Dedifferentiated amniotic fluid mesenchymal stem cell (primary cell): ENCODE data around the gene PAXX.
"Not testable (repeated sequence)": the region's sequence is repeated elsewhere in the genome, so short reads cannot be mapped to it uniquely, and the experiment has no call there.

ENCODE experiments used
- DNase-seq: peaks from one replicate; pipeline ENCODE4 v3.0.0-alpha.2; 2016; ENCODE audit errors: extremely low spot score

Gene PAXX

GRCh38 chr9:137001857-137002645, 9.8 kb downstream of the PAXX start:
- no peak for DNase-seq

DNA sequence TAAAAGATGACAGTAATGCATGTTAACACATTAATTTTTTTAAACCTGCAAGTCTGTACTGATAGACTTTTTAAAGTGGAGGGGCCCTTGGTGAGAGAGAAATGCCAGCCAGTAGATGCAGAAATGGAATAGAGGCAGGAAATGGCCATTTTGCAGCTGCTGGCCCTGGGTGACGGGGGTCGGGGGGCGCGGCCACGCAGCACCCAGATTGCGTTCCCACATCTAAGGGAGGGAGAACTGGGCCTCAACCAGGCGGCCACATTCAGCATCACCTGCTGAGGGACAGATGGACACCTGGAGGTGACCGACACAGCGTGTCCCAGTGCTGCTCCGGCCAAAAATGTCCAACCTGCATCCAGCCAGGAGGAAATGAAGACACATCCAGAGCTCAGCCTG, 10.4 kb downstream of the PAXX start:
- no peak for DNase-seq

GRCh38 chr9:137004285-137004684, 12.1 kb downstream of the PAXX start:
- DNase-seq, result not testable (repeated sequence)

GRCh38 chr9:137006116-137007003, 14.1 kb downstream of the PAXX start:
- no peak for DNase-seq

DNA sequence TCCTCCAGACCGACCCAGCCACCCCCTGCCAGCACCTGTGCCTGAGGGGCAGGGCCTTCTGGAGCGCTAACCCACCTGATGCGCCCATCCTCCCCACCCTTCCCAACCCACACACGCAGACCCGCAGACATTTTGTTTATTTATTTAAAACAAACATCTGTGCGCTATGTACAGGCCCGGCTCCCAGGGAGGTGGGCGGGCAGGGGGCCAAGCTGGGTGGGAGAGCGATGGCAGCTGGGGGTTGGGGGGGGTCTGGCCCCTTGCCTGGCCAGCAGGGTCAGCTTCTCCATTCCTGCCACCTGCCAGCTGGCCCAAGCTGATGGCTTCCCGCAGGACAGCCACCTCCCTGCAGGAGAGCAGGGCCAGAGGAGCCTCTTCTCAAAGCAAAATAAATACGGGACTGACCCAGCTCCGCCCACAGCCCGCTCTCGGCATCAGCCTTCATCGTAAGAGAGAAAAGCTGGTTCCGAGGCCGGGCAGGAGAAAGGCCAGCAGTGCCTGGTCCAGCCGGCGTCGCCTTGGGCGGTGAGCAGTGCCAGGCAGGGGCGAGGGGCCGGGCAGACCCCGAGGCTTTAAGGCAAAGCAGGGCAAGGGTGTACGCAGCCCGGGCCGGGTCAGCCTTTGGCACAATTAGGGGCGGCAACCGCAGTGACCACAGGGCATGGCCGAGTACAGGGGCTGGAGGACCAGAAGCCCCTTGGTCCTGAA, 15.0 kb downstream of the PAXX start:
- no peak for DNase-seq

DNA sequence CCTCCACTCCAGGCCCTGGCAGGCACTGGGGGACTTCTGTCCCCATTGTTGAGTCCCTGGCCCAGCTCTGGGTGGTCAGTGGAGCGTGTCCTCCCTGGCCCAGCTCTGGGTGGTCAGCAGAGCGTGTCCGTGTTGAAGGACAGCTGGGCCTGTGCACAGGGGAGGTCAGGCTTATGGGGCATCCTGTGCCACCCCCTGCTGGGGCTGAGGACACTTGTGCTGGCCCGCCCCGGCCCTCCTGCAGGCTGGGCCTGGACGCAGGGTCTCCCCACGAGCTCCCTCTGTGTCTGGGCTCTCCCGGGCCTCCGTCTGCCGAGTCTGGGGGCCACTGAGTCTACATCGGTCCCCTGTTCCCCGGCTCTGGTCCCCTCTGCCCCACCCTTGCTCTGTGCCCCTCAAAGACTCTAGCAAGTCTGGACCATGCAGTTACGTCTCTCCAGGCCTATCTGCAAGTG, 15.6 kb downstream of the PAXX start:
- no peak for DNase-seq

- no peak for DNase-seq
Observed at GRCh38 chr9:137008312-137008711, 16.1 kb downstream of the PAXX start.

DNA sequence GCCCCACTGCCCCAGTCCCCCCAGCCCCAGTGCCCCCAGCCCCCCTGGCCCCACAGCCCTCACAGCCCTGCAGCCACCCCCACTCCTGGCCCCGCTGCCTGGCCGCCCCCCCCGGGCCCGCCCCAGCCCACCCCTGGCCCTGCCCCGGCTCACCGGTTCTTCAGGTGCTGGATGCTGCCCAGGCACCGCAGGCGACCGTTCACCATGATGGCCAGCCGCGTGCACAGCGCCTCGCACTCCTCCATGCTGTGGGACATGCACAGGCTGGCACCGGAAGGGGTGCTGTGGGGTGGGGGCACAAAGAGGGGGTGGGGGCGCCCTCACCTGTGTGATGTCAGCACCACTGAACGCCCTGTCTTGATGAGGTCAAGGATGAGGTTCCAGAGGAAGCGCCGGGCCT, 17.0 kb downstream of the PAXX start:
- DNase-seq, result no peak

GRCh38 chr9:137009938-137010732, 17.9 kb downstream of the PAXX start:
- no peak for DNase-seq

DNA sequence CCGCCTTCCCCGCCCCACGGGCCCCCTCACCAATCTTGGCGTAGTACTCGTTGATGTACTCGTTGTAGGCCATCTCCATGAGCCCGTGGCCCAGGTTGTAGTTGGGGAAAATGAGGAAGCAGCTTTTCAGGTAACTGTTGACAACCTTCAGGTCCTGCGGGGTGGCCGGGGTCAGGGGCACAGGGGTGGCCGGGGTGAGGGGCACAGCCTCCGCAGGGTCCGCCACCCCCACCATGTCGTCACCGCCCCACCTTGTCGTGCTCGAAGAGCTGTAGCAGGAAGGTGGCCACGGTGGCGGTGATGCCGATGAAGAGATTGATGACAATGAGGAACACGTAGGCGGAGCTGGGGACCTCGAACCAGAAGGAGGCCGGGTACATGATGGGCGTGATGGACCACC, 18.9 kb downstream of the PAXX start:
- no peak for DNase-seq

GRCh38 chr9:137011907-137012675, 19.9 kb downstream of the PAXX start:
- DNase-seq, result no peak

- DNase-seq, result no peak
Observed at GRCh38 chr9:137012694-137013570, 20.7 kb downstream of the PAXX start.

DNA sequence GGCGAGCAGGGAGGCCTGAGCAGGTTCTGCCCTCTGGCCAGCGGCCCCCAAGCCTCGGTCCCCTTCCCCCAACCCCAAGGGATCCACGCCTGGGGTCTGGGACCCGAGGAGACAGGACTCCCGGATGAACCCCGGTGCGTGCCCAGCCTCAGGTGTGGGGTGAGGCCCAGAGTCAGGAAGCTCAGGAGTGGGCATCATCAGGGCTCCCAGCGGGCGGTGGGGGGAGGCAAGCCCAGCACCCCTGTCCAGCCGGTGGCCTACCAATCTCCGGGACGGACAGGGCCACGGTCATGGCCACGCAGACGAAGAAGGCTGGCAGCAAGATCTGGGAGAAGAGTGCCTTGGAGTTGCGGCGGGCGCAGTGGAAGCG, 21.3 kb downstream of the PAXX start:
- no peak for DNase-seq

- no peak for DNase-seq
Observed at GRCh38 chr9:137014166-137014565, 21.9 kb downstream of the PAXX start.

- DNase-seq, result no peak
Observed at GRCh38 chr9:137014776-137015539, 22.7 kb downstream of the PAXX start.

DNA sequence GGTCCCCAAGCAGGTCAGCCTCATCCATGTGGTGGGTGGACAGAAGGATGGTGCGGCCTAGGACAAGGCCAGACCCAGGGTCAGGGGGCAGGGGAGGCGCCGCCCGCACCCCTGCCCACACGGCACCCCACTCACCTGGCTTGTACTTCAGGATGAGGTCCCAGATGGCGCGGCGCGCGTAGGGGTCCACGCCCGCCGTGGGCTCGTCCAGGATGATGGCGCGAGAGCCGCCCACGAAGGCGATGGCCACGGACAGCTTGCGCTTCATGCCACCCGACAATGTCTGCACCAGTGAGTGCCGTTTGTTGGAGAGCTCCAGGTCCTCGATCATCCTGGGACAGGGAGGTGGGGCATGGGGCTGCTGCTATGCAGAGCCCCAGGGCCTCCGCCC, 23.3 kb downstream of the PAXX start:
- DNase-seq, result no peak

- DNase-seq, result no peak
Observed at GRCh38 chr9:137015976-137016375, 23.8 kb downstream of the PAXX start.

GRCh38 chr9:137016436-137016835, 24.2 kb downstream of the PAXX start:
- no peak for DNase-seq

DNA sequence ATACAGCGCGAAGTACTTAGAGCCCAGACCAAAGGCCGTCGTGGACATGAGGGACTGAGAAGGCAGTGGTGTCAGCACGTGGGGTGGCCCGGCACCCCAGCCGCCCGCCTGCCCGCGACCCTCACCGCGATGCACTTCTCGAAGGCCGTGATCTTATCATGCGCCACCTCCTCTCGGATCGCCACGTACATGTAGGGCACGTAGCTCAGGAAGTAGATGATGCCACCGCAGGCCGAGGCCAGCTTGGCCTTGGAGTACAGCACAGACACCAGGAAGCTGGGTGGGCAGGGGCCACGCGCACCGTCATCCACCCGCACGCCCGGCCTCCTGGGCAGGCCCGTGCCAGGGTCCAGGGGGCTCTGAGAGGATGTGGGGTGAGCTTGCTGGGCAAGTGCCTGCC, 24.8 kb downstream of the PAXX start:
- DNase-seq, result no peak
